Adipocyte (in vitro differentiated cells): Measurements from ENCODE around the gene EEFSEC.

ENCODE experiments used
- DNase-seq: peaks from one replicate; pipeline ENCODE4 v3.0.0-alpha.2; 2015; ENCODE audit warnings: low read depth
- H3K27me3 ChIP-seq: replicated peaks from 2 replicates; pipeline ENCODE4 v1.7.0; 2013; ENCODE audit warnings: mild to moderate bottlenecking, low read length, moderate library complexity; ENCODE audit not compliant: control insufficient read depth, insufficient read depth
- H3K36me3 ChIP-seq: 2 replicates; pipeline ENCODE4 v1.7.0; 2013; ENCODE audit warnings: low read length, mild to moderate bottlenecking, moderate library complexity; ENCODE audit not compliant: control insufficient read depth, insufficient read depth, severe bottlenecking
- H3K4me1 ChIP-seq: 2 replicates; pipeline ENCODE4 v1.7.0; 2013; ENCODE audit warnings: mild to moderate bottlenecking, low read length, moderate library complexity; ENCODE audit not compliant: control insufficient read depth, insufficient read depth
- H3K4me3 ChIP-seq: 2 replicates; pipeline ENCODE4 v1.7.0; 2013; ENCODE audit warnings: mild to moderate bottlenecking, low read length, moderate library complexity
- H3K9ac ChIP-seq: 2 replicates; pipeline ENCODE4 v1.7.0; 2013; ENCODE audit warnings: mild to moderate bottlenecking, low read length, moderate library complexity
- H3K9me3 ChIP-seq: 2 replicates; pipeline ENCODE4 v1.7.0; 2013; ENCODE audit warnings: mild to moderate bottlenecking, low read length, moderate library complexity; ENCODE audit not compliant: control insufficient read depth

Gene EEFSEC

DNA sequence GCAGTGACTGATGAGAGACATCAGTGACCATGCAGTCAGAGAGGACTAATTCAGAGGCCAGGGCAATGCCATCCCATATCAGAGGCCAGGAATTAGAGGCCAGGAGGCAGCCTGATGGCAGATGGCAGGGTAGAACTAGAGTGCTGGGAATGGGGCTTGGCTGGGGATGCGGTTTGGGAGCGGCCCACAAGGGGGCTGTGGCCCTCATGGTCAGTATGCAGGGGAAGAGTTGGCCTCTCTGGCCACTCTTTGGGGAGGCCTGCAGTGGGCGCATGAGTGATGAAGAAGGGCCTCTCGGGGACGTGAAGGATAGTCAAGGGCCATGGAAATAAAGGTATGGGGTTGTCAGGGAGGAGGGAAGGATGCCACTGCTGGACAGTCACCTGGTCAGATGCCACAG lies 101.7 kb downstream of the EEFSEC start:
- H3K9me3 ChIP-seq: peaks cover 7% of the 10 kb centered on the region
- H3K36me3 ChIP-seq: no peaks in the 10 kb centered on the region
- no peak overlapping the region for H3K9ac ChIP-seq
- H3K27me3 ChIP-seq: no peaks in the 10 kb centered on the region
- no peak overlapping the region for H3K4me3 ChIP-seq
- no peak for DNase-seq
- H3K4me1 ChIP-seq: peaks cover 8% of the 10 kb centered on the region

DNA sequence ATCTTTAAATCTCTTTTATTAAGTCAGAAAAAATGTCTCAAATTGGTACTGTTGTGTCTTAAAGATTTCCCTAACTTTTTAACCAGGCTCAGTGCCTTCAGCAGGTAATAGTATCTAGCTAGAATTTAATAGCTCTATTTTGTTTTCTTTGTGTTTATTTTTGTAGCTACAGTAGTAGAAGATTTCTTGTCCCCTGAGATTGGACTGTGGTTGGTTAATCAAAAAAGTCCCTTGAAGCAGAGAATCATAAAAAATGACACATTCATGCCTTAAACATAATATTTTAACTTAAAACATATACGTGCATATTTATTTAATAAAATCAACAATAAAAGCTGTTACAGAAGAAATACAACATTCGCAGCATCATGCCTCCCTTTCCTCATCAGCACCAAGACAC lies 102.8 kb downstream of the EEFSEC start:
- H3K9ac ChIP-seq: no peak overlapping the region
- no peak overlapping the region for H3K4me3 ChIP-seq
- DNase-seq: peak; percentile 19
- no peaks in the 10 kb centered on the region for H3K27me3 ChIP-seq
- H3K4me1 ChIP-seq: peaks cover 8% of the 10 kb centered on the region
- H3K36me3 ChIP-seq: no peaks in the 10 kb centered on the region
- H3K9me3 ChIP-seq: peaks cover 19% of the 10 kb centered on the region

GRCh38 chr3:128257632-128258031 lies 104.4 kb downstream of the EEFSEC start:
- Histone ChIP-seq H3K4me1 (peaks cover 8% of the 10 kb centered on the region), H3K9ac (no peak overlapping the region), H3K4me3 (no peak overlapping the region), H3K36me3 (no peaks in the 10 kb centered on the region), H3K27me3 (no peaks in the 10 kb centered on the region), H3K9me3 (peaks cover 19% of the 10 kb centered on the region)
- DNase-seq: no peak

GRCh38 chr3:128260275-128260674 lies 107.0 kb downstream of the EEFSEC start:
- Histone ChIP-seq H3K36me3 (no peaks in the 10 kb centered on the region), H3K4me1 (peaks cover 8% of the 10 kb centered on the region)
- DNase-seq: no peak

GRCh38 chr3:128262457-128262856 lies 109.2 kb downstream of the EEFSEC start:
- no peak overlapping the region for H3K9ac ChIP-seq
- H3K4me3 ChIP-seq: no peak overlapping the region
- no peaks in the 10 kb centered on the region for H3K27me3 ChIP-seq
- no peak for DNase-seq
- peaks cover 2% of the 10 kb centered on the region for H3K4me1 ChIP-seq
- no peaks in the 10 kb centered on the region for H3K36me3 ChIP-seq
- peaks cover 19% of the 10 kb centered on the region for H3K9me3 ChIP-seq

More at GRCh38 chr3:128260275-128260674, 107.0 kb downstream of the EEFSEC start:
- no peak overlapping the region for H3K4me3 ChIP-seq
- no peak overlapping the region for H3K9ac ChIP-seq
- H3K27me3 ChIP-seq: no peaks in the 10 kb centered on the region
- peaks cover 19% of the 10 kb centered on the region for H3K9me3 ChIP-seq

- DNase-seq: no peak
- Histone ChIP-seq H3K9ac (no peak overlapping the region), H3K27me3 (no peaks in the 10 kb centered on the region), H3K9me3 (peaks cover 19% of the 10 kb centered on the region), H3K4me1 (no peaks in the 10 kb centered on the region), H3K36me3 (no peaks in the 10 kb centered on the region), H3K4me3 (no peak overlapping the region)
Measured at GRCh38 chr3:128263118-128263517, 109.8 kb downstream of the EEFSEC start.

DNA sequence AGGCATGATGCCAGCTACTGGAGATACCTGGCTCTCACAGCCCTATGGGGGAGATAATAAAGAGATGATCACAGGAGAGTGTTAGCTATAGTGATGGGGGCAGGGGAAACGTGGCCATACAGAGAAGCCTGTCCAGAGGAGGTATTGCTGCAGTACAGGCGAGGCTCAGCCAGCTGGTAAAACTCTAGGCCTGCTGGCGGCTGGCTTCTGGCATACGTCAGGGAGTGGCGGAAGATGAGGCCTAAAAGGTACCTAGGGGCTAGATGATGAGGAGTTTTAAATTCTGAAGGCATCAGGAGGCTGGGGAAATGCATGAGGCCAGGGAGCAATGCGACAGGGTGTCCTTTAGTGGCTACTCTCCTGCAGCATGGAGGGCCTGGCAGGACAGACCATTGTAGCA lies 110.7 kb downstream of the EEFSEC start:
- Histone ChIP-seq H3K27me3 (no peaks in the 10 kb centered on the region), H3K4me1 (no peaks in the 10 kb centered on the region), H3K4me3 (no peak overlapping the region), H3K9ac (no peak overlapping the region), H3K9me3 (peaks cover 19% of the 10 kb centered on the region), H3K36me3 (no peaks in the 10 kb centered on the region)
- no peak for DNase-seq

DNA sequence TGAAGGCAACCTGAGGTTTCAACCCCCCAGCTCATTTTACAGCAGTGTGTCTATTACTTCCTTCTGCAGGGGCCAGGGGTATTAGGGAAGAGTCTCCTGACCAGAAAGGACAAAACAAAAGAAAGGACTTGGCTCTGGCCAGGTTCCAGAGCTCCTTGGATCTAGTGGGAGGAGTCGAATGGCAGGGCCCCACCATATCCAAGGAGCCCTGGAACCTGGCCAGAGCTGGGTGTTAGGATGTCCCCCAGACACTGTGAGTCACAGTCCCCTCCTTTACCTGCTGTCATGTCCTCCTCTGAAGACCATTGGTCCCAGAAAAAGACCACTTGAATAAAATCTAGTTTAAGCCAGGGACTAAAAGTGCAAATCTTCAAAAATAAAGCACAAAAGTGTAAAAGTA lies 113.2 kb downstream of the EEFSEC start:
- no peak overlapping the region for H3K4me3 ChIP-seq
- no peak overlapping the region for H3K9ac ChIP-seq
- no peaks in the 10 kb centered on the region for H3K4me1 ChIP-seq
- no peaks in the 10 kb centered on the region for H3K9me3 ChIP-seq
- peak; percentile 18 for DNase-seq
- H3K27me3 ChIP-seq: no peaks in the 10 kb centered on the region
- H3K36me3 ChIP-seq: no peaks in the 10 kb centered on the region

DNA sequence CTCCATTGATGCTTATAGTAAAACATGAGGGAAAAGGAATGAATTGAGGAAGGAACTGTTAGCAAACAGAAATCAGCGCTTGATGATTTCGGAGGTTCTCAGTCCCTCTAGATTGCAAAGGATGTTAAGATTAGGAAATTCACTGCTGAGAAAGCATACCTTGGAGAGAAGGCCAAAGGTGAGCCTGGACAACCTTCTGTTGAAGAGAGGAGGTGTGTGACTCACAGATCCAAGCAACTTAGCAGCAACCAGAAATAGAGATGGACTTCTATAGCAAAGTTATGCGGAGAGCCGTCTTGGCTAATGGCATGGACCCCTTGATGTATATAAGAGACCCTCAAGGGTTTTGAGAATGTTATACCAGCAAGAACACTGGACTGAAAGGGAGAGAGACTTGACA lies 114.3 kb downstream of the EEFSEC start:
- no peak for DNase-seq
- Histone ChIP-seq H3K9ac (no peak overlapping the region), H3K36me3 (no peaks in the 10 kb centered on the region), H3K27me3 (no peaks in the 10 kb centered on the region), H3K9me3 (no peaks in the 10 kb centered on the region), H3K4me3 (no peak overlapping the region), H3K4me1 (no peaks in the 10 kb centered on the region)

GRCh38 chr3:128269006-128269775 lies 115.9 kb downstream of the EEFSEC start:
- peak; percentile 37 for DNase-seq
- Histone ChIP-seq H3K9me3 (no peaks in the 10 kb centered on the region), H3K36me3 (no peaks in the 10 kb centered on the region), H3K27me3 (no peaks in the 10 kb centered on the region), H3K4me3 (no peak overlapping the region), H3K9ac (no peak overlapping the region), H3K4me1 (no peaks in the 10 kb centered on the region)

GRCh38 chr3:128269796-128270195 lies 116.5 kb downstream of the EEFSEC start:
- Histone ChIP-seq H3K36me3 (no peaks in the 10 kb centered on the region), H3K4me3 (no peak overlapping the region), H3K4me1 (no peaks in the 10 kb centered on the region), H3K9me3 (no peaks in the 10 kb centered on the region), H3K27me3 (no peaks in the 10 kb centered on the region), H3K9ac (no peak overlapping the region)
- DNase-seq: peak; percentile 22
